NCI-H510A (cell line): ENCODE measurements around the gene CAPN15.
"Not testable (repeated sequence)": the region's sequence is repeated elsewhere in the genome, so short reads cannot be mapped to it uniquely, and the experiment has no call there.

ENCODE experiments used
- DNase-seq: peaks from one replicate; lab custom pipeline; 2025; lab: John Stamatoyannopoulos, UW

CAPN15 gene

GRCh38 chr16:527015-527903 is at the start of gene CAPN15:
CAPN15 (plus strand) TSS chr16:527712; CDS start chr16:546839, 19,127 bp downstream.
- peak; percentile 68 for DNase-seq

- not testable (repeated sequence) for DNase-seq
These were observed 49.2 kb upstream of the CAPN15 start for GRCh38 chr16:478287-478686.

GRCh38 chr16:482468-483185 is 44.9 kb upstream of the CAPN15 start:
- DNase-seq: no peak

GRCh38 chr16:483341-484075 is 44.0 kb upstream of the CAPN15 start:
- DNase-seq: no peak

GRCh38 chr16:489606-490005 is 37.9 kb upstream of the CAPN15 start:
- DNase-seq: no peak

- DNase-seq: no peak
These were observed 36.7 kb upstream of the CAPN15 start for GRCh38 chr16:490768-491167.

- DNase-seq: no peak
These were observed 36.1 kb upstream of the CAPN15 start for GRCh38 chr16:491220-491919.

- DNase-seq: no peak
These were observed 35.2 kb upstream of the CAPN15 start for GRCh38 chr16:492211-492875.

- DNase-seq: not testable (repeated sequence)
These were observed 32.8 kb upstream of the CAPN15 start for GRCh38 chr16:494676-495075.

GRCh38 chr16:495127-495748 is 32.3 kb upstream of the CAPN15 start:
- no peak for DNase-seq

GRCh38 chr16:496097-496886 is 31.2 kb upstream of the CAPN15 start:
- DNase-seq: no peak

- no peak for DNase-seq
These were observed 30.3 kb upstream of the CAPN15 start for GRCh38 chr16:497258-497657.

GRCh38 chr16:499924-500323 is 27.6 kb upstream of the CAPN15 start:
- DNase-seq: no peak

GRCh38 chr16:500709-501108 is 26.8 kb upstream of the CAPN15 start:
- no peak for DNase-seq

GRCh38 chr16:502179-502943 is 25.2 kb upstream of the CAPN15 start:
- no peak for DNase-seq

GRCh38 chr16:503150-504071 is 24.1 kb upstream of the CAPN15 start:
- DNase-seq: no peak

- DNase-seq: no peak
These were observed 21.9 kb upstream of the CAPN15 start for GRCh38 chr16:505479-506245.

- DNase-seq: no peak
These were observed 21.3 kb upstream of the CAPN15 start for GRCh38 chr16:506246-506546.
